Measurements from ENCODE around the gene MGMT. TPM values are rescaled to one million over a fixed set of nuclear protein-coding genes. Genes with fewer than 3 reads are reported as not detected.

The MGMT gene
- total and polyA plus RNA-seq, 2 donors (not counting 3 experiments of a cell fraction or from before 2014, with no cell fraction given) = 15.0 to 15.2 TPM

DNA sequence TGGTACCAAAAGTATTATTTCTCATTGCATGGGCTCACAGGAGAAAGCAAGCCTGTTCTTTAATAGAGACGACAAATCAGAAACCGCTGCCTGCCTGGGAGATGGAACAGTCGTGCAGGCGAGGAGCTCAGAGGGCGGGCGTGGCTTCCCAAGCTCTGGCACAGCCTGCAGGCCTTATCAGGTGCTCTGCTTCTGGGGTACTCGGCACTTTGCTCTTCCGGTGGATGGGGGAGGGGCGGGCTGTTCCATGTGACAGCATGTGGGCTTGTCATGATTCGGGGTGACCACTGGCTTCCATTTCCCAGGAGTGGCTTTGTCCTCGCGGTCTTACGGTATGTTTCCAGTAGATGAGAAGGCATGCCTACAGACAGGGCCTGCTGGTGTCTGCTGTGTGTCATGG, 228.6 kb downstream of the MGMT start:
- H3K27me3 ChIP-seq (ENCODE audit: control insufficient read depth in 2 of 2, insufficient read depth in 2 of 2, low read length in 2 of 2) = no peaks in the 10 kb centered on the region
- no peak overlapping the region for H3K9ac ChIP-seq (replicated peaks; ENCODE audit: extremely low read depth, insufficient read depth, low read length)
- H2AFZ ChIP-seq (ENCODE audit: low read depth, low read length) = no peak overlapping the region
- no peak for FAIRE-seq
- no peaks in the 10 kb centered on the region for H3K4me1 ChIP-seq (ENCODE audit: control insufficient read depth, extremely low read depth, insufficient read depth, low read length)
- TF ChIP-seq POLR2AphosphoS5 (IDR thresholded peaks at IDR 0.05; ENCODE audit: insufficient read depth, low read depth, low read length) (no peak), FOS (IDR thresholded peaks at IDR 0.05; ENCODE audit: borderline replicate concordance, insufficient read depth, low read length) (no peak), JUN (IDR thresholded peaks at IDR 0.05; ENCODE audit: borderline replicate concordance, insufficient read depth, insufficient read length, low read depth) (no peak), POLR2A (IDR thresholded peaks at IDR 0.05; ENCODE audit: low read depth, low read length) (no peak), MYC (IDR thresholded peaks at IDR 0.05; ENCODE audit: low read depth, low read length) (no peak), GATA2 (IDR thresholded peaks at IDR 0.05; ENCODE audit: insufficient read depth, insufficient read length, low read depth, low read length) (no peak)
- TF ChIP-seq, protein P1, sequence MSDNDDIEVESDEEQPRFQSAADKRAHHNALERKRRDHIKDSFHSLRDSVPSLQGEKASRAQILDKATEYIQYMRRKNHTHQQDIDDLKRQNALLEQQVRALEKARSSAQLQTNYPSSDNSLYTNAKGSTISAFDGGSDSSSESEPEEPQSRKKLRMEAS (IDR thresholded peaks at IDR 0.05; ENCODE audit: insufficient read depth, insufficient read length) = no peak
- H3K9me3 ChIP-seq (replicated peaks; ENCODE audit: control insufficient read depth, insufficient read depth, low read length) = no peaks in the 10 kb centered on the region
- H3K79me2 ChIP-seq (ENCODE audit: control insufficient read depth, insufficient read depth, low read length) = no peaks in the 10 kb centered on the region
- dilution Hi-C loops (cut with MboI; ENCODE audit: extremely low pct_ligation_motif_present, low sequenced_read_pairs) (no loop called here), intact Hi-C loops (cut with micrococcal nuclease) (no loop called here)
- ChIA-PET CTCF (no interaction called here), POLR2A (no interaction called here)
- H3K27ac ChIP-seq (ENCODE audit: insufficient read depth, low read depth, low read length) = no peak overlapping the region
- no peak overlapping the region for H3K4me3 ChIP-seq (replicated peaks in 1 of 3; ENCODE audit: insufficient read depth in 1 of 3, low read depth in 1 of 3, low read length in 3 of 3)
- BruUV-seq (replicated peaks) = no TSS peak
- no peak for DNase-seq (ENCODE audit: low read depth, low spot score)
- no peaks in the 10 kb centered on the region for H4K20me1 ChIP-seq (replicated peaks; ENCODE audit: control insufficient read depth, extremely low read depth, insufficient read depth, low read length)
- no peaks in the 10 kb centered on the region for H3K9me1 ChIP-seq (replicated peaks; ENCODE audit: control insufficient read depth, extremely low read depth, insufficient read depth, low read length)
- no peaks in the 10 kb centered on the region for H3K36me3 ChIP-seq (ENCODE audit: control insufficient read depth in 2 of 2, extremely low read depth in 1 of 2, insufficient read depth in 2 of 2, low read length in 2 of 2)
- H3K4me2 ChIP-seq (ENCODE audit: insufficient read depth, low read length) = no peak overlapping the region

DNA sequence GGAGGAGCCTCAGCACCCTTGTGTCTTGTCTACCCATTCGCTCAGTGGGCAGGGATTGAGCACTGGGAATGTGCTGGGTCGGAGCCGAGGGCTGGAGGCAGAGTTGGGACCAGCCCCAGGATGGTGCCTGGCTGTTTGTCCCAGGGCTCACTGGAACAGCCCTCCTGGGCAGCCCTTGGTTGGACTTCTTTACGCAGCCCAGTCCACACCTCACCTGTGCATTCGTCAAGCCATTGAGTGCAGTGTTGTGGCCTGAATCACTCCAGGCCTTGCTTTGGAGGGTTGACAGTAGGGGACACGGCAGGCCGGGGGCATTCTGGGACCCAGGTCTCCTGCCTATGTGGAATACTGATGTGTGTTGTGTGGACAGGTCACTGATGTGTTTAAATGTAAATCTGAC, 229.6 kb downstream of the MGMT start:
- H3K79me2 ChIP-seq (ENCODE audit: control insufficient read depth, insufficient read depth, low read length) = no peaks in the 10 kb centered on the region
- no peaks in the 10 kb centered on the region for H4K20me1 ChIP-seq (replicated peaks; ENCODE audit: control insufficient read depth, extremely low read depth, insufficient read depth, low read length)
- dilution Hi-C loops (cut with MboI; ENCODE audit: extremely low pct_ligation_motif_present, low sequenced_read_pairs) (no loop called here), intact Hi-C loops (cut with micrococcal nuclease) (no loop called here)
- no peak overlapping the region for H3K4me2 ChIP-seq (ENCODE audit: insufficient read depth, low read length)
- no peak for DNase-seq (ENCODE audit: low read depth, low spot score)
- no peak overlapping the region for H3K9ac ChIP-seq (replicated peaks; ENCODE audit: extremely low read depth, insufficient read depth, low read length)
- H3K36me3 ChIP-seq (ENCODE audit: control insufficient read depth in 2 of 2, extremely low read depth in 1 of 2, insufficient read depth in 2 of 2, low read length in 2 of 2) = no peaks in the 10 kb centered on the region
- no peaks in the 10 kb centered on the region for H3K4me1 ChIP-seq (ENCODE audit: control insufficient read depth, extremely low read depth, insufficient read depth, low read length)
- ChIA-PET POLR2A (no interaction called here), CTCF (no interaction called here)
- H3K27ac ChIP-seq (ENCODE audit: insufficient read depth, low read depth, low read length) = no peak overlapping the region
- BruUV-seq (replicated peaks) = no TSS peak
- H3K9me3 ChIP-seq (replicated peaks; ENCODE audit: control insufficient read depth, insufficient read depth, low read length) = no peaks in the 10 kb centered on the region
- H2AFZ ChIP-seq (ENCODE audit: low read depth, low read length) = no peak overlapping the region
- FAIRE-seq = no peak
- TF ChIP-seq MYC (IDR thresholded peaks at IDR 0.05; ENCODE audit: low read depth, low read length) (no peak), GATA2 (IDR thresholded peaks at IDR 0.05; ENCODE audit: insufficient read depth, insufficient read length, low read depth, low read length) (no peak), POLR2AphosphoS5 (IDR thresholded peaks at IDR 0.05; ENCODE audit: insufficient read depth, low read depth, low read length) (no peak), POLR2A (IDR thresholded peaks at IDR 0.05; ENCODE audit: low read depth, low read length) (no peak), JUN (IDR thresholded peaks at IDR 0.05; ENCODE audit: borderline replicate concordance, insufficient read depth, insufficient read length, low read depth) (no peak), FOS (IDR thresholded peaks at IDR 0.05; ENCODE audit: borderline replicate concordance, insufficient read depth, low read length) (no peak), EZH2 (IDR thresholded peaks at IDR 0.05; ENCODE audit: borderline replicate concordance, low read depth, low read length, severe bottlenecking) (no peak)
- TF ChIP-seq, protein P1 (IDR thresholded peaks at IDR 0.05; ENCODE audit: insufficient read depth, insufficient read length) = no peak
- TF ChIP-seq, protein P2, sequence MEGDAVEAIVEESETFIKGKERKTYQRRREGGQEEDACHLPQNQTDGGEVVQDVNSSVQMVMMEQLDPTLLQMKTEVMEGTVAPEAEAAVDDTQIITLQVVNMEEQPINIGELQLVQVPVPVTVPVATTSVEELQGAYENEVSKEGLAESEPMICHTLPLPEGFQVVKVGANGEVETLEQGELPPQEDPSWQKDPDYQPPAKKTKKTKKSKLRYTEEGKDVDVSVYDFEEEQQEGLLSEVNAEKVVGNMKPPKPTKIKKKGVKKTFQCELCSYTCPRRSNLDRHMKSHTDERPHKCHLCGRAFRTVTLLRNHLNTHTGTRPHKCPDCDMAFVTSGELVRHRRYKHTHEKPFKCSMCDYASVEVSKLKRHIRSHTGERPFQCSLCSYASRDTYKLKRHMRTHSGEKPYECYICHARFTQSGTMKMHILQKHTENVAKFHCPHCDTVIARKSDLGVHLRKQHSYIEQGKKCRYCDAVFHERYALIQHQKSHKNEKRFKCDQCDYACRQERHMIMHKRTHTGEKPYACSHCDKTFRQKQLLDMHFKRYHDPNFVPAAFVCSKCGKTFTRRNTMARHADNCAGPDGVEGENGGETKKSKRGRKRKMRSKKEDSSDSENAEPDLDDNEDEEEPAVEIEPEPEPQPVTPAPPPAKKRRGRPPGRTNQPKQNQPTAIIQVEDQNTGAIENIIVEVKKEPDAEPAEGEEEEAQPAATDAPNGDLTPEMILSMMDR (IDR thresholded peaks at IDR 0.05; ENCODE audit: extremely low read depth in 1 of 2, insufficient read depth in 1 of 2, low read depth in 1 of 2, low read length in 2 of 2) = no peak
- H3K4me3 ChIP-seq (replicated peaks in 1 of 3; ENCODE audit: insufficient read depth in 1 of 3, low read depth in 1 of 3, low read length in 3 of 3) = no peak overlapping the region
- H3K9me1 ChIP-seq (replicated peaks; ENCODE audit: control insufficient read depth, extremely low read depth, insufficient read depth, low read length) = no peaks in the 10 kb centered on the region
- no peaks in the 10 kb centered on the region for H3K27me3 ChIP-seq (ENCODE audit: control insufficient read depth in 2 of 2, insufficient read depth in 2 of 2, low read length in 2 of 2)
